ENCODE data around the gene CREB5.

DNA sequence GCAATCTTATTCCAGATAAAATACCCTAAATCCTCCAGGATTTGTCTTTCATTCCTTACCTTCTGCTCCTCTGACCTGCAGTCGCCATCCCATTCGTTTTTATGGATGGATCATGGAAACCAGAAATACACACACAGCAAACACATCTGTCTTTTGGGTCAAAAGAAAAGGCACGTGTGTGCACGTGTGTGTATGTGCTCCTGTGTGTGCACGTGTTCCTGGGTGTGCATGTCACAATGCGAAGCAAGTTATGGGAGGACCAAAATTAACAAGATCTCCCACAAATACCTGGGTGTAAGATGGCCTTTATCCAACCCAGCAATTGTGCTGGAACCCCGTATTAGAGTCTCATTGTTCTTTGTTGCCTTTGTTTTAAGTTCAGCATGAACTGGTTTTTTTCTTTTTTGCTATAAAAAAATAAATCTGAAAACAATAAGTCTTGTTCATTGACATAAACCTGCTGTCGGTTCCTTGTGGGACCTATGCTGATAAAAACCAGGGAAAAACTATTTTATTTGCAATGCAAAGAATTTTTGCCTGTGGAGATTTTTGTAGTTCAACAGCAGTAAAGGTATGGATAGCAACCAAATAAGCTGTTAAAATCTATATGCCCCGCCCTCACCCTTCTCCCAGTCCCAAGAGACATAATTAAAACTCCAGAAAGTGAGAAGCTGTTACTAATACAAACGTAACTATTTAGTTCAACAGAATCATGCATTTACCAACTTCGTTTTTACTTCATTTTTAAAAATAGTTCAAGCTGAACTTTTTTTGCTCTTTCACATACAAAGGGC lies 229.6 kb downstream of the CREB5 start:
- TF ChIP-seq, protein P1, sequence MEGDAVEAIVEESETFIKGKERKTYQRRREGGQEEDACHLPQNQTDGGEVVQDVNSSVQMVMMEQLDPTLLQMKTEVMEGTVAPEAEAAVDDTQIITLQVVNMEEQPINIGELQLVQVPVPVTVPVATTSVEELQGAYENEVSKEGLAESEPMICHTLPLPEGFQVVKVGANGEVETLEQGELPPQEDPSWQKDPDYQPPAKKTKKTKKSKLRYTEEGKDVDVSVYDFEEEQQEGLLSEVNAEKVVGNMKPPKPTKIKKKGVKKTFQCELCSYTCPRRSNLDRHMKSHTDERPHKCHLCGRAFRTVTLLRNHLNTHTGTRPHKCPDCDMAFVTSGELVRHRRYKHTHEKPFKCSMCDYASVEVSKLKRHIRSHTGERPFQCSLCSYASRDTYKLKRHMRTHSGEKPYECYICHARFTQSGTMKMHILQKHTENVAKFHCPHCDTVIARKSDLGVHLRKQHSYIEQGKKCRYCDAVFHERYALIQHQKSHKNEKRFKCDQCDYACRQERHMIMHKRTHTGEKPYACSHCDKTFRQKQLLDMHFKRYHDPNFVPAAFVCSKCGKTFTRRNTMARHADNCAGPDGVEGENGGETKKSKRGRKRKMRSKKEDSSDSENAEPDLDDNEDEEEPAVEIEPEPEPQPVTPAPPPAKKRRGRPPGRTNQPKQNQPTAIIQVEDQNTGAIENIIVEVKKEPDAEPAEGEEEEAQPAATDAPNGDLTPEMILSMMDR (IDR thresholded peaks at IDR 0.05; ENCODE audit: poor library complexity, severe bottlenecking) = no peak
- no peak for TF ChIP-seq EP300 (conservative IDR thresholded peaks at IDR 0.05; ENCODE audit: poor library complexity, severe bottlenecking)
- TF ChIP-seq, protein P2, sequence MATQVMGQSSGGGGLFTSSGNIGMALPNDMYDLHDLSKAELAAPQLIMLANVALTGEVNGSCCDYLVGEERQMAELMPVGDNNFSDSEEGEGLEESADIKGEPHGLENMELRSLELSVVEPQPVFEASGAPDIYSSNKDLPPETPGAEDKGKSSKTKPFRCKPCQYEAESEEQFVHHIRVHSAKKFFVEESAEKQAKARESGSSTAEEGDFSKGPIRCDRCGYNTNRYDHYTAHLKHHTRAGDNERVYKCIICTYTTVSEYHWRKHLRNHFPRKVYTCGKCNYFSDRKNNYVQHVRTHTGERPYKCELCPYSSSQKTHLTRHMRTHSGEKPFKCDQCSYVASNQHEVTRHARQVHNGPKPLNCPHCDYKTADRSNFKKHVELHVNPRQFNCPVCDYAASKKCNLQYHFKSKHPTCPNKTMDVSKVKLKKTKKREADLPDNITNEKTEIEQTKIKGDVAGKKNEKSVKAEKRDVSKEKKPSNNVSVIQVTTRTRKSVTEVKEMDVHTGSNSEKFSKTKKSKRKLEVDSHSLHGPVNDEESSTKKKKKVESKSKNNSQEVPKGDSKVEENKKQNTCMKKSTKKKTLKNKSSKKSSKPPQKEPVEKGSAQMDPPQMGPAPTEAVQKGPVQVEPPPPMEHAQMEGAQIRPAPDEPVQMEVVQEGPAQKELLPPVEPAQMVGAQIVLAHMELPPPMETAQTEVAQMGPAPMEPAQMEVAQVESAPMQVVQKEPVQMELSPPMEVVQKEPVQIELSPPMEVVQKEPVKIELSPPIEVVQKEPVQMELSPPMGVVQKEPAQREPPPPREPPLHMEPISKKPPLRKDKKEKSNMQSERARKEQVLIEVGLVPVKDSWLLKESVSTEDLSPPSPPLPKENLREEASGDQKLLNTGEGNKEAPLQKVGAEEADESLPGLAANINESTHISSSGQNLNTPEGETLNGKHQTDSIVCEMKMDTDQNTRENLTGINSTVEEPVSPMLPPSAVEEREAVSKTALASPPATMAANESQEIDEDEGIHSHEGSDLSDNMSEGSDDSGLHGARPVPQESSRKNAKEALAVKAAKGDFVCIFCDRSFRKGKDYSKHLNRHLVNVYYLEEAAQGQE (IDR thresholded peaks at IDR 0.05; ENCODE audit: borderline replicate concordance) = no peak
- no peak for TF ChIP-seq POLR2AphosphoS5 (IDR thresholded peaks at IDR 0.05)
- TF ChIP-seq RAD21 (conservative IDR thresholded peaks at IDR 0.05) = no peak
- TF ChIP-seq EZH2 (IDR thresholded peaks at IDR 0.05; ENCODE audit: borderline replicate concordance, insufficient read depth, low read length, poor library complexity, severe bottlenecking) = no peak
- no peak for TF ChIP-seq SMC3 (conservative IDR thresholded peaks at IDR 0.05; ENCODE audit: poor library complexity)
- TF ChIP-seq TAF1 (IDR thresholded peaks at IDR 0.05; ENCODE audit: low read depth) = no peak
- no peak for TF ChIP-seq MXI1 (conservative IDR thresholded peaks at IDR 0.05; ENCODE audit: poor library complexity, severe bottlenecking)
